GM23248 (cell line): ENCODE measurements around the gene CIROP. TPM values are rescaled to one million over a fixed set of nuclear protein-coding genes. Genes with fewer than 3 reads are reported as not detected.
A peak's percentile ranks its signal among the peaks of the same experiment; 100 is the strongest.

Experiments
- DNase-seq: peaks from one replicate; pipeline ENCODE4 v3.0.0-alpha.2; 2015
- H2AFZ ChIP-seq: fragments of 200-600 bp; sonication (generic); 2 replicates; pipeline ENCODE4 v1.6.1; 2016; ENCODE audit warnings: antibody characterized with exemption
- H3F3A ChIP-seq: fragments of 200-600 bp; sonication (generic); 2 replicates; pipeline ENCODE4 v1.6.1; 2016; ENCODE audit warnings: mild to moderate bottlenecking, antibody characterized with exemption, mixed run types; ENCODE audit not compliant: insufficient read depth
- H3K27ac ChIP-seq: fragments of 200-600 bp; sonication (generic); 2 replicates; pipeline ENCODE4 v1.5.1; 2016; ENCODE audit warnings: mild to moderate bottlenecking
- H3K27me3 ChIP-seq: fragments of 200-600 bp; sonication (generic); replicated peaks from 2 replicates; pipeline ENCODE4 v1.6.1; 2016; ENCODE audit warnings: mild to moderate bottlenecking; ENCODE audit not compliant: insufficient read depth
- H3K36me3 ChIP-seq: fragments of 200-600 bp; sonication (generic); 2 replicates; pipeline ENCODE4 v1.6.1; 2016; ENCODE audit warnings: low read depth, mild to moderate bottlenecking
- H3K4me1 ChIP-seq: fragments of 200-600 bp; sonication (generic); 2 replicates; pipeline ENCODE4 v1.6.1; 2016; ENCODE audit warnings: mild to moderate bottlenecking; ENCODE audit not compliant: insufficient read depth
- H3K4me2 ChIP-seq: fragments of 200-600 bp; sonication (generic); one replicate; pipeline ENCODE4 v1.6.1; 2016; ENCODE audit warnings: mild to moderate bottlenecking; ENCODE audit not compliant: unreplicated experiment
- H3K4me3 ChIP-seq: fragments of 200-600 bp; sonication (generic); 2 replicates; pipeline ENCODE4 v1.5.1; 2016; ENCODE audit warnings: mild to moderate bottlenecking
- H3K79me2 ChIP-seq: fragments of 200-600 bp; sonication (generic); 2 replicates; pipeline ENCODE4 v1.6.1; 2016; ENCODE audit warnings: mild to moderate bottlenecking; ENCODE audit not compliant: insufficient read depth
- H3K9ac ChIP-seq: fragments of 200-600 bp; sonication (generic); 2 replicates; pipeline ENCODE4 v1.6.1; 2016; ENCODE audit warnings: mild to moderate bottlenecking
- H3K9me2 ChIP-seq: fragments of 200-600 bp; sonication (generic); 2 replicates; pipeline ENCODE4 v1.6.1; 2016; ENCODE audit warnings: mixed run types, mild to moderate bottlenecking, moderate library complexity; ENCODE audit not compliant: insufficient read depth
- H3K9me3 ChIP-seq: fragments of 200-600 bp; sonication (generic); one replicate; pipeline ENCODE4 v1.6.1; 2017; ENCODE audit warnings: low read depth
- H4K20me1 ChIP-seq: fragments of 200-600 bp; sonication (generic); 2 replicates; pipeline ENCODE4 v1.6.0; 2016; ENCODE audit not compliant: insufficient read depth
- EZH2 ChIP-seq: fragments of 200-600 bp; sonication (generic); IDR thresholded peaks from 2 replicates; pipeline ENCODE4 v1.6.1; 2018; ENCODE audit warnings: antibody characterized with exemption, mild to moderate bottlenecking; ENCODE audit not compliant: insufficient read depth, poor library complexity, severe bottlenecking
- EZH2phosphoT487 ChIP-seq: fragments of 200-600 bp; sonication (generic); IDR thresholded peaks from 2 replicates; pipeline ENCODE4 v1.6.1; 2018; ENCODE audit warnings: antibody characterized with exemption, moderate library complexity, mild to moderate bottlenecking, low read depth; ENCODE audit not compliant: insufficient read depth
- WGBS, 2 experiments: methylation state at CpG; one replicate each; pipeline ENCODE4 v1.1.6; 2015 to 2017; ENCODE audit warnings: low lambda C conversion rate in 2 of 2, low coverage in 1 of 2; ENCODE audit errors: missing lambda C conversion rate in 2 of 2; 5-methylcytosine and 5-hydroxymethylcytosine counted together
- in situ Hi-C: fragments of 300-500 bp; cut with MboI; formaldehyde crosslinking; loops from 2 replicates; pipeline ENCODE4 v1.15.0; 2020
- polyA plus RNA-seq: library from polyadenylated mRNA; unstranded; fragments of >200 nt; fragmentation: Nextera tagmentation; extraction: Ambion mirVana; gene quantifications from 2 replicates; pipeline ENCODE4 v1.2.1, GENCODE V29; 2016
- total RNA-seq: library from RNA; depleted of rRNA; stranded (reverse); fragments of >200 nt; shearing (Covaris generic); gene quantifications from 2 replicates; pipeline ENCODE4 v1.2.3, GENCODE V29; 2014

CIROP gene
- total and polyA plus RNA-seq, 2 experiments from 2014 or later, result not detected

GRCh38 chr14:23086565-23086964, 18.2 kb downstream of the CIROP start:
- Histone ChIP-seq H3F3A (peaks cover 59% of the 10 kb centered on the region), H3K27ac (peak overlapping the region; percentile 73), H2AFZ (no peak overlapping the region), H3K79me2 (peaks cover 92% of the 10 kb centered on the region), H3K4me3 (no peak overlapping the region), H3K9me2 (no peaks in the 10 kb centered on the region), H3K9me3 (no peaks in the 10 kb centered on the region), H3K9ac (no peak overlapping the region; the same call in 1 of the 2 replicates), H3K27me3 (no peaks in the 10 kb centered on the region), H3K4me1 (peaks cover 19% of the 10 kb centered on the region), H4K20me1 (0 out of 2 replicates have a peak, but pooled peaks cover 3% of the 10 kb centered on the region), H3K4me2 (no peak overlapping the region), H3K36me3 (peaks cover 78% of the 10 kb centered on the region)
- TF ChIP-seq EZH2phosphoT487 (no peak), EZH2 (no peak)
- in situ Hi-C loops, result no loop called here
- 88 to 100% methylated on average over 1 of the region's 1 CpG for WGBS, 2 experiments
- DNase-seq, result no peak

GRCh38 chr14:23085458-23085857, 19.3 kb downstream of the CIROP start:
- in situ Hi-C loops, result no loop called here
- H3K27me3 ChIP-seq, result no peaks in the 10 kb centered on the region
- peaks cover 87% of the 10 kb centered on the region for H3K36me3 ChIP-seq
- peak overlapping the region; percentile 73 for H3K27ac ChIP-seq
- no peak overlapping the region for H2AFZ ChIP-seq
- DNase-seq, result peak; percentile 86
- no peak overlapping the region for H3K4me3 ChIP-seq
- no peaks in the 10 kb centered on the region for H3K9me2 ChIP-seq
- H3K9me3 ChIP-seq, result no peaks in the 10 kb centered on the region
- H3K4me2 ChIP-seq, result peak overlapping the region; percentile 27
- H3K4me1 ChIP-seq, result peaks cover 28% of the 10 kb centered on the region
- no peak for TF ChIP-seq EZH2
- TF ChIP-seq EZH2phosphoT487, result no peak
- H3K79me2 ChIP-seq, result peaks cover 85% of the 10 kb centered on the region
- peaks cover 70% of the 10 kb centered on the region for H3F3A ChIP-seq
- 63% methylated on average over 3 of the region's 3 CpGs for WGBS, 2 experiments
- peak overlapping the region; percentile 38; the same call in 1 of the 2 replicates for H3K9ac ChIP-seq
- H4K20me1 ChIP-seq, result 0 out of 2 replicates have a peak, but pooled peaks cover 3% of the 10 kb centered on the region

- 86 to 95% methylated on average over 1 of the region's 1 CpG for WGBS, 2 experiments
- peak overlapping the region; percentile 50 for H3K4me2 ChIP-seq
- H2AFZ ChIP-seq, result no peak overlapping the region
- peaks cover 67% of the 10 kb centered on the region for H3K79me2 ChIP-seq
- H3K36me3 ChIP-seq, result peaks cover 74% of the 10 kb centered on the region
- H3F3A ChIP-seq, result peaks cover 63% of the 10 kb centered on the region
- peak overlapping the region; percentile 96 for H3K27ac ChIP-seq
- DNase-seq, result no peak
- H3K9me3 ChIP-seq, result no peaks in the 10 kb centered on the region
- no peaks in the 10 kb centered on the region for H3K9me2 ChIP-seq
- peaks cover 50% of the 10 kb centered on the region for H3K4me1 ChIP-seq
- H3K27me3 ChIP-seq, result no peaks in the 10 kb centered on the region
- H3K9ac ChIP-seq, result peak overlapping the region; percentile 79
- H3K4me3 ChIP-seq, result no peak overlapping the region
- no peak for TF ChIP-seq EZH2
- no peak for TF ChIP-seq EZH2phosphoT487
- in situ Hi-C loops, result no loop called here
- no peaks in the 10 kb centered on the region for H4K20me1 ChIP-seq
Observed at GRCh38 chr14:23080474-23080873, 24.3 kb downstream of the CIROP start.

- H3K36me3 ChIP-seq, result peaks cover 72% of the 10 kb centered on the region
- H3F3A ChIP-seq, result peaks cover 56% of the 10 kb centered on the region
- peak overlapping the region; percentile 79 for H3K9ac ChIP-seq
- peaks cover 71% of the 10 kb centered on the region for H3K79me2 ChIP-seq
- H3K4me2 ChIP-seq, result peak overlapping the region; percentile 75
- H4K20me1 ChIP-seq, result no peaks in the 10 kb centered on the region
- H3K27ac ChIP-seq, result peak overlapping the region; percentile 96
- no peak for TF ChIP-seq EZH2phosphoT487
- no peak for TF ChIP-seq EZH2
- no peaks in the 10 kb centered on the region for H3K27me3 ChIP-seq
- in situ Hi-C loops, result no loop called here
- 43 to 48% methylated on average over 2 of the region's 2 CpGs for WGBS, 2 experiments
- H3K9me2 ChIP-seq, result no peaks in the 10 kb centered on the region
- H3K9me3 ChIP-seq, result no peaks in the 10 kb centered on the region
- peak; percentile 81 for DNase-seq
- no peak overlapping the region for H2AFZ ChIP-seq
- peaks cover 45% of the 10 kb centered on the region for H3K4me1 ChIP-seq
- 0 out of 2 replicates have a peak overlapping the region, but pooled peaks have one; percentile 36 for H3K4me3 ChIP-seq
Observed at GRCh38 chr14:23079716-23080115, 25.1 kb downstream of the CIROP start.
